ENCODE results near the gene NLE1.

DNA sequence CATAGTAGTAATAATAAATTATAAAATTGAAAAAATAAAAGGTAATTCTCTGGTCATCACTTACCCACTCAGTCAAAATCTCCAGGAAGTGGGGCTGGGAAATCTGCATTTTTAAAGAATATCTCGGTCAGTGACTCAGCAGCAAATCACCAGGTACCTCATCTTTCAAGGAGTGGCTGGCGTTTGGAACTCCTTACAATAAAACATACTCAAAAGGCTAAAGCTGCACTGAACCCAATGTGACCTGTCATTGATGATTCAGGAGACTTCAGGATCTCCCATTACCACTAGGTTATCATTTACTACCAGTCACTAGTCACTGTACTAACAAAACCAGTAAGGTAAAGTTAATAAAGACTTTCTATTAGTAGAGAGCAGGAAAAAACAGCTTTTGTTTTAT lies 57.1 kb downstream of the NLE1 start:
- TF ChIP-seq, protein P1, sequence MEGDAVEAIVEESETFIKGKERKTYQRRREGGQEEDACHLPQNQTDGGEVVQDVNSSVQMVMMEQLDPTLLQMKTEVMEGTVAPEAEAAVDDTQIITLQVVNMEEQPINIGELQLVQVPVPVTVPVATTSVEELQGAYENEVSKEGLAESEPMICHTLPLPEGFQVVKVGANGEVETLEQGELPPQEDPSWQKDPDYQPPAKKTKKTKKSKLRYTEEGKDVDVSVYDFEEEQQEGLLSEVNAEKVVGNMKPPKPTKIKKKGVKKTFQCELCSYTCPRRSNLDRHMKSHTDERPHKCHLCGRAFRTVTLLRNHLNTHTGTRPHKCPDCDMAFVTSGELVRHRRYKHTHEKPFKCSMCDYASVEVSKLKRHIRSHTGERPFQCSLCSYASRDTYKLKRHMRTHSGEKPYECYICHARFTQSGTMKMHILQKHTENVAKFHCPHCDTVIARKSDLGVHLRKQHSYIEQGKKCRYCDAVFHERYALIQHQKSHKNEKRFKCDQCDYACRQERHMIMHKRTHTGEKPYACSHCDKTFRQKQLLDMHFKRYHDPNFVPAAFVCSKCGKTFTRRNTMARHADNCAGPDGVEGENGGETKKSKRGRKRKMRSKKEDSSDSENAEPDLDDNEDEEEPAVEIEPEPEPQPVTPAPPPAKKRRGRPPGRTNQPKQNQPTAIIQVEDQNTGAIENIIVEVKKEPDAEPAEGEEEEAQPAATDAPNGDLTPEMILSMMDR (IDR thresholded peaks at IDR 0.05; ENCODE audit: insufficient read depth, low read length): no peak
- TF ChIP-seq POLR2AphosphoS5 (IDR thresholded peaks at IDR 0.05; ENCODE audit: low read depth): no peak
- TF ChIP-seq, protein P2, sequence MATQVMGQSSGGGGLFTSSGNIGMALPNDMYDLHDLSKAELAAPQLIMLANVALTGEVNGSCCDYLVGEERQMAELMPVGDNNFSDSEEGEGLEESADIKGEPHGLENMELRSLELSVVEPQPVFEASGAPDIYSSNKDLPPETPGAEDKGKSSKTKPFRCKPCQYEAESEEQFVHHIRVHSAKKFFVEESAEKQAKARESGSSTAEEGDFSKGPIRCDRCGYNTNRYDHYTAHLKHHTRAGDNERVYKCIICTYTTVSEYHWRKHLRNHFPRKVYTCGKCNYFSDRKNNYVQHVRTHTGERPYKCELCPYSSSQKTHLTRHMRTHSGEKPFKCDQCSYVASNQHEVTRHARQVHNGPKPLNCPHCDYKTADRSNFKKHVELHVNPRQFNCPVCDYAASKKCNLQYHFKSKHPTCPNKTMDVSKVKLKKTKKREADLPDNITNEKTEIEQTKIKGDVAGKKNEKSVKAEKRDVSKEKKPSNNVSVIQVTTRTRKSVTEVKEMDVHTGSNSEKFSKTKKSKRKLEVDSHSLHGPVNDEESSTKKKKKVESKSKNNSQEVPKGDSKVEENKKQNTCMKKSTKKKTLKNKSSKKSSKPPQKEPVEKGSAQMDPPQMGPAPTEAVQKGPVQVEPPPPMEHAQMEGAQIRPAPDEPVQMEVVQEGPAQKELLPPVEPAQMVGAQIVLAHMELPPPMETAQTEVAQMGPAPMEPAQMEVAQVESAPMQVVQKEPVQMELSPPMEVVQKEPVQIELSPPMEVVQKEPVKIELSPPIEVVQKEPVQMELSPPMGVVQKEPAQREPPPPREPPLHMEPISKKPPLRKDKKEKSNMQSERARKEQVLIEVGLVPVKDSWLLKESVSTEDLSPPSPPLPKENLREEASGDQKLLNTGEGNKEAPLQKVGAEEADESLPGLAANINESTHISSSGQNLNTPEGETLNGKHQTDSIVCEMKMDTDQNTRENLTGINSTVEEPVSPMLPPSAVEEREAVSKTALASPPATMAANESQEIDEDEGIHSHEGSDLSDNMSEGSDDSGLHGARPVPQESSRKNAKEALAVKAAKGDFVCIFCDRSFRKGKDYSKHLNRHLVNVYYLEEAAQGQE (IDR thresholded peaks at IDR 0.05; ENCODE audit: insufficient replicate concordance, low read depth): no peak
